Effector CD8-positive, alpha-beta T cell (primary cell): Measurements from ENCODE around the gene CIPC.

Experiments used
- DNase-seq: peaks from one replicate; lab custom pipeline; 2025; lab: John Stamatoyannopoulos, UW

Gene CIPC

GRCh38 chr14:77102154-77102553 lies 4.1 kb downstream of the CIPC start:
- no peak for DNase-seq

- no peak for DNase-seq
Measured at GRCh38 chr14:77103475-77103874, 5.4 kb downstream of the CIPC start.

- no peak for DNase-seq
Measured at GRCh38 chr14:77103951-77104350, 5.9 kb downstream of the CIPC start.

- no peak for DNase-seq
Measured at GRCh38 chr14:77104393-77104792, 6.3 kb downstream of the CIPC start.

- no peak for DNase-seq
Measured at GRCh38 chr14:77105145-77105939, 7.3 kb downstream of the CIPC start.

GRCh38 chr14:77106666-77107065 lies 8.6 kb downstream of the CIPC start:
- no peak for DNase-seq

GRCh38 chr14:77107228-77107627 lies 9.2 kb downstream of the CIPC start:
- DNase-seq: no peak

- no peak for DNase-seq
Measured at GRCh38 chr14:77108753-77109152, 10.7 kb downstream of the CIPC start.

GRCh38 chr14:77109656-77110055 lies 11.6 kb downstream of the CIPC start:
- DNase-seq: no peak

- no peak for DNase-seq
Measured at GRCh38 chr14:77110286-77110685, 12.2 kb downstream of the CIPC start.

- no peak for DNase-seq
Measured at GRCh38 chr14:77111021-77111420, 13.0 kb downstream of the CIPC start.

- no peak for DNase-seq
Measured at GRCh38 chr14:77113644-77114043, 15.6 kb downstream of the CIPC start.

GRCh38 chr14:77114609-77115008 lies 16.6 kb downstream of the CIPC start:
- no peak for DNase-seq

- DNase-seq: no peak
Measured at GRCh38 chr14:77116172-77116817, 18.2 kb downstream of the CIPC start.

GRCh38 chr14:77119851-77120250 lies 21.8 kb downstream of the CIPC start:
- DNase-seq: no peak

- DNase-seq: no peak
Measured at GRCh38 chr14:77120771-77121743, 23.0 kb downstream of the CIPC start.

GRCh38 chr14:77122526-77123125 lies 24.6 kb downstream of the CIPC start:
- DNase-seq: no peak

- DNase-seq: no peak
Measured at GRCh38 chr14:77123381-77124325, 25.6 kb downstream of the CIPC start.

GRCh38 chr14:77124345-77125280 lies 26.6 kb downstream of the CIPC start:
- DNase-seq: peak; percentile 5
